ENCODE measurements around the gene NOXA1.

DNA sequence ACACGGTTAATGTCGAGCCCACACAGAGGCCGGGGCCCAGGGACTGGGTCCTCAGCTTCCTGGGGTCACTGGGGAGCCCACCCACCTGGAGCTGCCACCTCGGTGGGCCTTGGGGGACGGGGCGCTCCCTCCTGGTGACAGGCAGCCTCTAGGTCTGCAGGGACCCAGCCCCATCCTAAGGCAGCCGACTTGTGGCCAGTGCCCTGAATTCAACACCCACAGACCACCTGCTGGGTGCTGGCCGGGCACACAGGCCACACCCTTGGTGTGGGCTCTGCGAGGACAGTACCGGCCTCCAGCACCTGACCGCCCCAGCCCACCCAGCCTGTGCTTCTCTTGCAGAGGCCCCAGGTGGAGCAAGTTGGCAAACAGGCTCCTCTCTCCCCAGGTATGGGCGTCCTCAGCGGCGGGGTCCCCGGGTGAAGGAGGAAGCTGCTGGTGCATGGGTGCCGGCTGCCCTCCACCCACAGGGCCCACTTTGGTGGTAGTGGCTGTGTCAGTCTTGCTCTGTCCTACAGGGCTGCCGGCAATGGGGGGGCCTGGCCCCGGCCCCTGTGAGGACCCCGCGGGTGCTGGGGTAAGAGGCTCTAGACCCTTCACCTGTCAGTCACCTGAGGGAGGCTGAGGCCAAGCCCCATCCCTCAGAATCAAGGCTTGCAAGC, 9.6 kb downstream of the NOXA1 start:
- TF ChIP-seq, protein P1, sequence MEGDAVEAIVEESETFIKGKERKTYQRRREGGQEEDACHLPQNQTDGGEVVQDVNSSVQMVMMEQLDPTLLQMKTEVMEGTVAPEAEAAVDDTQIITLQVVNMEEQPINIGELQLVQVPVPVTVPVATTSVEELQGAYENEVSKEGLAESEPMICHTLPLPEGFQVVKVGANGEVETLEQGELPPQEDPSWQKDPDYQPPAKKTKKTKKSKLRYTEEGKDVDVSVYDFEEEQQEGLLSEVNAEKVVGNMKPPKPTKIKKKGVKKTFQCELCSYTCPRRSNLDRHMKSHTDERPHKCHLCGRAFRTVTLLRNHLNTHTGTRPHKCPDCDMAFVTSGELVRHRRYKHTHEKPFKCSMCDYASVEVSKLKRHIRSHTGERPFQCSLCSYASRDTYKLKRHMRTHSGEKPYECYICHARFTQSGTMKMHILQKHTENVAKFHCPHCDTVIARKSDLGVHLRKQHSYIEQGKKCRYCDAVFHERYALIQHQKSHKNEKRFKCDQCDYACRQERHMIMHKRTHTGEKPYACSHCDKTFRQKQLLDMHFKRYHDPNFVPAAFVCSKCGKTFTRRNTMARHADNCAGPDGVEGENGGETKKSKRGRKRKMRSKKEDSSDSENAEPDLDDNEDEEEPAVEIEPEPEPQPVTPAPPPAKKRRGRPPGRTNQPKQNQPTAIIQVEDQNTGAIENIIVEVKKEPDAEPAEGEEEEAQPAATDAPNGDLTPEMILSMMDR (optimal IDR thresholded peaks at IDR 0.05 in 1 of 3, IDR thresholded peaks at IDR 0.05 in 1 of 3, conservative IDR thresholded peaks at IDR 0.05 in 1 of 3; ENCODE audit: extremely low read depth in 1 of 3, insufficient read depth in 2 of 3, low read length in 3 of 3), result no peak
- no peak for TF ChIP-seq EZH2 (IDR thresholded peaks at IDR 0.05; ENCODE audit: low read length)

Data from keratinocyte (primary cell).